ENCODE data around the gene SF3B6. TPM values are rescaled to one million over a fixed set of nuclear protein-coding genes. Genes with fewer than 3 reads are reported as not detected.

The SF3B6 gene
- total and polyA plus RNA-seq, 2 donors (not counting 1 experiment from before 2014, with no cell fraction given), result 134 to 210 TPM

GRCh38 chr2:24040511-24040910 is 35.6 kb downstream of the SF3B6 start:
- peaks cover 3% of the 10 kb centered on the region for H3K79me2 ChIP-seq (ENCODE audit: control insufficient read depth, insufficient read depth, low read length)
- H3K27ac ChIP-seq (ENCODE audit: insufficient read depth, low read length), result no peak overlapping the region
- H3K9ac ChIP-seq (ENCODE audit: insufficient read depth, low read length), result no peak overlapping the region
- no peaks in the 10 kb centered on the region for H3K4me1 ChIP-seq (ENCODE audit: control insufficient read depth, extremely low read depth, insufficient read depth, low read length)
- H3K9me3 ChIP-seq (ENCODE audit: control insufficient read depth, insufficient read depth, low read depth, low read length), result no peaks in the 10 kb centered on the region
- DNase-seq (ENCODE audit: low read depth in 2 of 2), result no peak
- no peak overlapping the region for H3K4me2 ChIP-seq (ENCODE audit: extremely low read depth, insufficient read depth, low read length)
- TF ChIP-seq EZH2 (IDR thresholded peaks at IDR 0.05; ENCODE audit: low read length, missing control alignments) (no peak), CTCF (conservative IDR thresholded peaks at IDR 0.05 in 1 of 2, IDR thresholded peaks at IDR 0.05 in 1 of 2; ENCODE audit: low read depth in 1 of 2, low read length in 2 of 2) (no peak)
- H2AFZ ChIP-seq (ENCODE audit: low read length), result no peak overlapping the region
- no peaks in the 10 kb centered on the region for H4K20me1 ChIP-seq (ENCODE audit: control insufficient read depth, extremely low read depth, insufficient read depth, low read length)
- H3K4me3 ChIP-seq (replicated peaks in 1 of 4; ENCODE audit: control extremely low read depth in 1 of 4, insufficient read depth in 1 of 4, low read depth in 3 of 4, low read length in 4 of 4), result no peak overlapping the region
- peaks cover 10% of the 10 kb centered on the region for H3K36me3 ChIP-seq (ENCODE audit: control insufficient read depth, insufficient read depth, low read length)
- no peaks in the 10 kb centered on the region for H3K27me3 ChIP-seq (ENCODE audit: control insufficient read depth, insufficient read depth, low read length)

- DNase-seq (ENCODE audit: low read depth in 2 of 2), result no peak
- no peaks in the 10 kb centered on the region for H3K79me2 ChIP-seq (ENCODE audit: control insufficient read depth, insufficient read depth, low read length)
- TF ChIP-seq CTCF (conservative IDR thresholded peaks at IDR 0.05 in 1 of 2, IDR thresholded peaks at IDR 0.05 in 1 of 2; ENCODE audit: low read depth in 1 of 2, low read length in 2 of 2) (no peak), EZH2 (IDR thresholded peaks at IDR 0.05; ENCODE audit: low read length, missing control alignments) (no peak)
Measured at GRCh38 chr2:24038786-24039499, 37.2 kb downstream of the SF3B6 start.

GRCh38 chr2:24026233-24026632 is 49.9 kb downstream of the SF3B6 start:
- no peak overlapping the region for H3K9ac ChIP-seq (ENCODE audit: insufficient read depth, low read length)
- H3K36me3 ChIP-seq (ENCODE audit: control insufficient read depth, insufficient read depth, low read length), result peaks cover 6% of the 10 kb centered on the region

More at GRCh38 chr2:24038786-24039499, 37.2 kb downstream of the SF3B6 start:
- H3K27me3 ChIP-seq (ENCODE audit: control insufficient read depth, insufficient read depth, low read length), result no peaks in the 10 kb centered on the region
- no peak overlapping the region for H3K4me3 ChIP-seq (replicated peaks in 1 of 4; ENCODE audit: control extremely low read depth in 1 of 4, insufficient read depth in 1 of 4, low read depth in 3 of 4, low read length in 4 of 4)
- no peaks in the 10 kb centered on the region for H3K4me1 ChIP-seq (ENCODE audit: control insufficient read depth, extremely low read depth, insufficient read depth, low read length)
- peaks cover 10% of the 10 kb centered on the region for H3K36me3 ChIP-seq (ENCODE audit: control insufficient read depth, insufficient read depth, low read length)
- H3K4me2 ChIP-seq (ENCODE audit: extremely low read depth, insufficient read depth, low read length), result no peak overlapping the region
- H3K27ac ChIP-seq (ENCODE audit: insufficient read depth, low read length), result no peak overlapping the region
- no peaks in the 10 kb centered on the region for H3K9me3 ChIP-seq (ENCODE audit: control insufficient read depth, insufficient read depth, low read depth, low read length)
- no peak overlapping the region for H3K9ac ChIP-seq (ENCODE audit: insufficient read depth, low read length)
- H2AFZ ChIP-seq (ENCODE audit: low read length), result no peak overlapping the region
- H4K20me1 ChIP-seq (ENCODE audit: control insufficient read depth, extremely low read depth, insufficient read depth, low read length), result no peaks in the 10 kb centered on the region

More at GRCh38 chr2:24026233-24026632, 49.9 kb downstream of the SF3B6 start:
- no peaks in the 10 kb centered on the region for H3K27me3 ChIP-seq (ENCODE audit: control insufficient read depth, insufficient read depth, low read length)
- DNase-seq (ENCODE audit: low read depth in 2 of 2), result no peak
- TF ChIP-seq EZH2 (IDR thresholded peaks at IDR 0.05; ENCODE audit: low read length, missing control alignments), result no peak
- TF ChIP-seq CTCF (conservative IDR thresholded peaks at IDR 0.05 in 1 of 2, IDR thresholded peaks at IDR 0.05 in 1 of 2; ENCODE audit: low read depth in 1 of 2, low read length in 2 of 2), result no peak
- H2AFZ ChIP-seq (ENCODE audit: low read length), result no peak overlapping the region
- no peaks in the 10 kb centered on the region for H4K20me1 ChIP-seq (ENCODE audit: control insufficient read depth, extremely low read depth, insufficient read depth, low read length)
- H3K79me2 ChIP-seq (ENCODE audit: control insufficient read depth, insufficient read depth, low read length), result no peaks in the 10 kb centered on the region
- no peaks in the 10 kb centered on the region for H3K9me3 ChIP-seq (ENCODE audit: control insufficient read depth, insufficient read depth, low read depth, low read length)
- no peaks in the 10 kb centered on the region for H3K4me1 ChIP-seq (ENCODE audit: control insufficient read depth, extremely low read depth, insufficient read depth, low read length)
- no peak overlapping the region for H3K27ac ChIP-seq (ENCODE audit: insufficient read depth, low read length)
- no peak overlapping the region for H3K4me2 ChIP-seq (ENCODE audit: extremely low read depth, insufficient read depth, low read length)
- H3K4me3 ChIP-seq (replicated peaks in 1 of 4; ENCODE audit: control extremely low read depth in 1 of 4, insufficient read depth in 1 of 4, low read depth in 3 of 4, low read length in 4 of 4), result no peak overlapping the region

Measured in fibroblast of lung (primary cell).